Spleen (tissue), 7 donors: ENCODE results near the gene CDH13.

Experiments used
- CTCF ChIP-seq, 11 experiments: fragments of 200-600 bp in 7 of 11; fragments of 450-650 bp in 4 of 11; sonication (generic) in 4 of 11; IDR thresholded peaks in 8 of 11; conservative IDR thresholded peaks in 3 of 11; 1 replicate in 7 of 11; 2 replicates in 4 of 11; pipeline versions ENCODE4 v1.4.0 to v1.8.0; 2016 to 2021; ENCODE audit warnings: antibody characterized with exemption in 11 of 11, inconsistent platforms in 4 of 11, mild to moderate bottlenecking in 1 of 11
- POLR2A ChIP-seq, 3 donors: fragments of 450-650 bp; IDR thresholded peaks; one replicate each; pipeline ENCODE4 v1.5.1; 2017; ENCODE audit warnings: antibody characterized with exemption in 3 of 3, mild to moderate bottlenecking in 1 of 3
- POLR2AphosphoS5 ChIP-seq, 3 donors: sonication (generic); formaldehyde crosslinking; IDR thresholded peaks; one replicate each; pipeline ENCODE4 v1.5.1; 2017; ENCODE audit warnings: antibody characterized with exemption in 3 of 3
- donor health status: DM: no; HTN: no; CAD: no; lungs with moderate emphysema.
- donor health status: DM: no; HTN: no; CAD: no.
- donor health status: DM: no; HTN: no; CAD: no.

- no peak for TF ChIP-seq CTCF (IDR thresholded peaks at IDR 0.05 in 8 of 11, conservative IDR thresholded peaks at IDR 0.05 in 3 of 11)
- TF ChIP-seq POLR2A (IDR thresholded peaks at IDR 0.05): no peak
- TF ChIP-seq POLR2AphosphoS5 (IDR thresholded peaks at IDR 0.05): no peak
Measured at GRCh38 chr16:83219285-83219684, 592.5 kb downstream of the CDH13 start.
